Measurements from ENCODE around the gene BMF.
A peak's percentile ranks its signal among the peaks of the same experiment; 100 is the strongest.

DNA sequence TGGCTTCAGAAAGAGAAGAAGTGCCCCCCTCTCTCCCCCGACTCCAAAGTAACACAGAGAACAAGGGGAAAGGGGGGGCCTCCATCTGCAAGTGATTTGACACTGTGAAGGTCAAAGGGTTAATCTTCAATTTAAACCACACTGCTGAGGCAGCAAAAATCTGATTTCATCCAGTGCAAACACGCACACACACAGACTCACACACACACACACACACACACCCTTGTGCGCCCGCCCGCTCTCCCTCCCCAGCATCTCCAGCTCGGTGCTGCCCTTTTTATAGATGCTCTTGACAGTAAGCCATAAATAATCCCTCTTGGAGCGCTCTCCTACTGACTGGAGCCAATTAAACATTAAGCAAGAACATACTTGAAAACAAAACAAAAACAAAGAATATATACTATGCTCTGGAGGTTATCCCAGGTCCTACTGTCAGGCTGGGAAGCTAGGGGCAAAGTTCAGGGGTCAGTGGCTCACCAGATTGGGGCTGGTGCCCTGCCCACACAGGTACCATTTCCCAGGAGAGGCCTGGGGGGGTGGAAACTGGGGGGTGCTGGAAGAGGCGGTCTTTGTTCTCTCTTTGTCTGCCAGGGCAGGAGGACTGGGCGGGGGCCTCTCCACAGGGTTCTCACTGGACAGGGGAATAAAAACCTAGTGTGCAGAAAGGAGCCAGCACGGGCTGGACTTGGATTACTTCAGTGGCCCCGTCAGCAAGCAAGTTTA, 16.3 kb downstream of the BMF start:
- no peak for TF ChIP-seq EP300 (IDR thresholded peaks at IDR 0.05)
- peak; percentile 86 for TF ChIP-seq POLR2AphosphoS5 (IDR thresholded peaks at IDR 0.05)
- TF ChIP-seq, protein P1, sequence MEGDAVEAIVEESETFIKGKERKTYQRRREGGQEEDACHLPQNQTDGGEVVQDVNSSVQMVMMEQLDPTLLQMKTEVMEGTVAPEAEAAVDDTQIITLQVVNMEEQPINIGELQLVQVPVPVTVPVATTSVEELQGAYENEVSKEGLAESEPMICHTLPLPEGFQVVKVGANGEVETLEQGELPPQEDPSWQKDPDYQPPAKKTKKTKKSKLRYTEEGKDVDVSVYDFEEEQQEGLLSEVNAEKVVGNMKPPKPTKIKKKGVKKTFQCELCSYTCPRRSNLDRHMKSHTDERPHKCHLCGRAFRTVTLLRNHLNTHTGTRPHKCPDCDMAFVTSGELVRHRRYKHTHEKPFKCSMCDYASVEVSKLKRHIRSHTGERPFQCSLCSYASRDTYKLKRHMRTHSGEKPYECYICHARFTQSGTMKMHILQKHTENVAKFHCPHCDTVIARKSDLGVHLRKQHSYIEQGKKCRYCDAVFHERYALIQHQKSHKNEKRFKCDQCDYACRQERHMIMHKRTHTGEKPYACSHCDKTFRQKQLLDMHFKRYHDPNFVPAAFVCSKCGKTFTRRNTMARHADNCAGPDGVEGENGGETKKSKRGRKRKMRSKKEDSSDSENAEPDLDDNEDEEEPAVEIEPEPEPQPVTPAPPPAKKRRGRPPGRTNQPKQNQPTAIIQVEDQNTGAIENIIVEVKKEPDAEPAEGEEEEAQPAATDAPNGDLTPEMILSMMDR (IDR thresholded peaks at IDR 0.05) = no peak
- TF ChIP-seq POLR2A (IDR thresholded peaks at IDR 0.05) = no peak
